ENCODE results near the gene NFKB2.

The NFKB2 gene

DNA sequence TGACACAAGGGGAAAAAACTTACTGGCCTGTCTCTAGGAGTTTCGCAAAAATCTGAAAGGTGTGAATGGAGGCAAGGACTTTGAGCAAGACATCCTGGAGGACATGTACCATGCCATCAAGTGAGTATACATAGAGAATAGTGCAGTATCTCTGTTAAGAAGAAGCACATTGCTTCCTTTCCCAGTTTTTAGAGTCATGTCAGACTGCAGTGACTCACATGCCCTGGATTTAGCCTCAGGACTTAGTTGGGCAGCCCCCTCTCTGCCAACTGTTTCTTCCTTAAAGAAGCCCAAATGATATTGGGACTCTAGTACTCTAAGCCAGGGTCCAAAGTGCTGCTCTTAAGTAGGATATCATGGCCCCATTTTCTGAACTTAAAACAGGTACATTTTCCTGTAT, 28.1 kb upstream of the NFKB2 start:
- TF ChIP-seq SIN3A (IDR thresholded peaks at IDR 0.05; ENCODE audit: borderline replicate concordance, insufficient read depth, low read length), result no peak
- no peak for TF ChIP-seq REST (IDR thresholded peaks at IDR 0.05; ENCODE audit: insufficient read depth in 1 of 2, low read depth in 2 of 2, low read length in 2 of 2)
- TF ChIP-seq POLR2AphosphoS5 (IDR thresholded peaks at IDR 0.05; ENCODE audit: low read depth, low read length), result no peak
- no peak for TF ChIP-seq TAF1 (IDR thresholded peaks at IDR 0.05; ENCODE audit: borderline replicate concordance, insufficient read depth, low read length)
- no peak for TF ChIP-seq FOXP2 (optimal IDR thresholded peaks at IDR 0.05; ENCODE audit: borderline replicate concordance, extremely low read depth, extremely low read length, insufficient read depth)

- no peak for TF ChIP-seq POLR2AphosphoS5 (IDR thresholded peaks at IDR 0.05; ENCODE audit: low read depth, low read length)
- TF ChIP-seq TAF1 (IDR thresholded peaks at IDR 0.05; ENCODE audit: borderline replicate concordance, insufficient read depth, low read length), result no peak
- TF ChIP-seq FOXP2 (optimal IDR thresholded peaks at IDR 0.05; ENCODE audit: borderline replicate concordance, extremely low read depth, extremely low read length, insufficient read depth), result no peak
- no peak for TF ChIP-seq REST (IDR thresholded peaks at IDR 0.05; ENCODE audit: insufficient read depth in 1 of 2, low read depth in 2 of 2, low read length in 2 of 2)
- TF ChIP-seq SIN3A (IDR thresholded peaks at IDR 0.05; ENCODE audit: borderline replicate concordance, insufficient read depth, low read length), result no peak
These were observed 27.4 kb upstream of the NFKB2 start for GRCh38 chr10:102368077-102368476.

DNA sequence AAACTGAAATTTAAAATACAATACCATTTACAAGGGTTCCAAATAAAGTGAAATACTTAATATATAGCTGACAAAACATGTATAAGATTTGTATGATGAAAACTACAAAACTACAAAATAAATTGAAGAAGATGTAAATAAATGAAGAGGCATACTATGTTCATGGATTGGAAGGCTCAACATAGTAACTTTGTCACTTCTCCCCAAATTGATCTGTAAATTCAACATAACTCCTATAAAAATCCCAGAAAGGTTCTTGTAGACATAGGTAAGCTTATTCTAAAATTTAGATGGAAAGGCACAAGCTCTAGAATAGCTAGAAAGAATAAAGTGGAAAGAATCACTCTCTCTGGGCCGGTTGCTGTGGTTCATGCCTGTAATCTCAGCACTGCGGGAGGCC, 24.2 kb upstream of the NFKB2 start:
- TF ChIP-seq SIN3A (IDR thresholded peaks at IDR 0.05; ENCODE audit: borderline replicate concordance, insufficient read depth, low read length) (no peak), REST (IDR thresholded peaks at IDR 0.05; ENCODE audit: insufficient read depth in 1 of 2, low read depth in 2 of 2, low read length in 2 of 2) (no peak), FOXP2 (optimal IDR thresholded peaks at IDR 0.05; ENCODE audit: borderline replicate concordance, extremely low read depth, extremely low read length, insufficient read depth) (no peak), TAF1 (IDR thresholded peaks at IDR 0.05; ENCODE audit: borderline replicate concordance, insufficient read depth, low read length) (no peak), POLR2AphosphoS5 (IDR thresholded peaks at IDR 0.05; ENCODE audit: low read depth, low read length) (no peak)

GRCh38 chr10:102375250-102375649, 20.3 kb upstream of the NFKB2 start:
- TF ChIP-seq POLR2AphosphoS5 (IDR thresholded peaks at IDR 0.05; ENCODE audit: low read depth, low read length) (no peak), SIN3A (IDR thresholded peaks at IDR 0.05; ENCODE audit: borderline replicate concordance, insufficient read depth, low read length) (no peak), FOXP2 (optimal IDR thresholded peaks at IDR 0.05; ENCODE audit: borderline replicate concordance, extremely low read depth, extremely low read length, insufficient read depth) (no peak), REST (IDR thresholded peaks at IDR 0.05; ENCODE audit: insufficient read depth in 1 of 2, low read depth in 2 of 2, low read length in 2 of 2) (no peak), TAF1 (IDR thresholded peaks at IDR 0.05; ENCODE audit: borderline replicate concordance, insufficient read depth, low read length) (no peak)

DNA sequence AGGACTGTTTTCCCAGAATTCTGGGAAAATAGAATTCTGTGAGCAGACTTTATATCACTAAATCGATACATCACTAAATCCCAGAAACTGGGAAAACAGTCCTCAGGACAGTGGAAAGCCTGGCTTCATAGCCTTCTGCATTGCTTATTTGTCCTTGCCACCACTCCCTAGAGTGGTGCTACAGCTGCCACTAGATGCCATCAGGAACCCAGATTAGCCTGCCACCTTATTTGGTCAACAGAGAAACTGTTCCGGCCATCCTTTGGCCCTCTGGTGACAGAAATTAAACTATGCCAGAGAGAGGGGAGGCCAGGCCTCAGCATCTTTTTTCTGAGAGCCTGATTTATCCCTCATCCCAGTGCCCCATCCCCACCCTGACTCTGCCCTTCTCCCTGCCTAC, 19.6 kb upstream of the NFKB2 start:
- TF ChIP-seq REST (IDR thresholded peaks at IDR 0.05; ENCODE audit: insufficient read depth in 1 of 2, low read depth in 2 of 2, low read length in 2 of 2), result no peak
- TF ChIP-seq SIN3A (IDR thresholded peaks at IDR 0.05; ENCODE audit: borderline replicate concordance, insufficient read depth, low read length), result no peak
- TF ChIP-seq TAF1 (IDR thresholded peaks at IDR 0.05; ENCODE audit: borderline replicate concordance, insufficient read depth, low read length), result no peak
- no peak for TF ChIP-seq FOXP2 (optimal IDR thresholded peaks at IDR 0.05; ENCODE audit: borderline replicate concordance, extremely low read depth, extremely low read length, insufficient read depth)
- TF ChIP-seq POLR2AphosphoS5 (IDR thresholded peaks at IDR 0.05; ENCODE audit: low read depth, low read length), result no peak
